GM19468 (cell line): Measurements from ENCODE around the gene MUC2.
"Not testable (repeated sequence)": the region's sequence is repeated elsewhere in the genome, so short reads cannot be mapped to it uniquely, and the experiment has no call there.

Source experiments
- ATAC-seq: cut with Tn5 transposase; IDR thresholded peaks from one replicate; pipeline ENCODE4 v1.9.1; 2021; ENCODE audit warnings: mild to moderate bottlenecking, moderate library complexity, moderate number of reproducible peaks; ENCODE audit not compliant: unreplicated experiment; ENCODE audit errors: extremely low read depth

Gene MUC2

GRCh38 chr11:1115292-1115691, 40.6 kb downstream of the MUC2 start:
- ATAC-seq: not testable (repeated sequence)

- no peak for ATAC-seq
Measured at GRCh38 chr11:1116104-1116503, 41.4 kb downstream of the MUC2 start.

- ATAC-seq: no peak
Measured at GRCh38 chr11:1116666-1117390, 42.2 kb downstream of the MUC2 start.

- ATAC-seq: no peak
Measured at GRCh38 chr11:1117992-1118391, 43.3 kb downstream of the MUC2 start.

GRCh38 chr11:1118755-1119603, 44.3 kb downstream of the MUC2 start:
- ATAC-seq: no peak

- no peak for ATAC-seq
Measured at GRCh38 chr11:1119604-1120146, 45.0 kb downstream of the MUC2 start.

- ATAC-seq: no peak
Measured at GRCh38 chr11:1120532-1121330, 46.1 kb downstream of the MUC2 start.

- ATAC-seq: no peak
Measured at GRCh38 chr11:1121331-1121812, 46.7 kb downstream of the MUC2 start.

- no peak for ATAC-seq
Measured at GRCh38 chr11:1121813-1122663, 47.4 kb downstream of the MUC2 start.

- ATAC-seq: no peak
Measured at GRCh38 chr11:1122664-1123002, 48.0 kb downstream of the MUC2 start.

- ATAC-seq: no peak
Measured at GRCh38 chr11:1123970-1124369, 49.3 kb downstream of the MUC2 start.
